Mesenchymal stem cell (in vitro differentiated cells and primary cell): Measurements from ENCODE around the gene OR6C65.
"Not testable (repeated sequence)": the region's sequence is repeated elsewhere in the genome, so short reads cannot be mapped to it uniquely, and the experiment has no call there.

Source experiments
- DNase-seq: peaks from one replicate; pipeline ENCODE4 v3.0.0-alpha.2; 2013
- H2AFZ ChIP-seq: one replicate; pipeline ENCODE4 v1.6.1; 2013; ENCODE audit warnings: low read depth, mild to moderate bottlenecking, control low read depth, inconsistent platforms, low read length, moderate library complexity
- H2AK5ac ChIP-seq: 2 replicates; pipeline ENCODE4 v1.6.1; 2013; ENCODE audit warnings: low read length, moderate library complexity, mild to moderate bottlenecking, inconsistent platforms; ENCODE audit not compliant: severe bottlenecking
- H2BK120ac ChIP-seq: one replicate; pipeline ENCODE4 v1.6.1; 2013; ENCODE audit warnings: low read depth, mild to moderate bottlenecking, inconsistent platforms, low read length, moderate library complexity
- H2BK12ac ChIP-seq, 2 experiments: one replicate each; pipeline ENCODE4 v1.6.1; 2013; ENCODE audit warnings: inconsistent platforms in 2 of 2, low read length in 2 of 2, mild to moderate bottlenecking in 2 of 2, moderate library complexity in 2 of 2, control low read depth in 1 of 2
- H2BK15ac ChIP-seq: one replicate; pipeline ENCODE4 v1.6.1; 2013; ENCODE audit warnings: mild to moderate bottlenecking, low read depth, inconsistent platforms; ENCODE audit not compliant: poor library complexity, severe bottlenecking
- H2BK5ac ChIP-seq: 2 replicates; pipeline ENCODE4 v1.6.1; 2013; ENCODE audit warnings: low read depth, mild to moderate bottlenecking, low read length, control low read depth, inconsistent platforms; ENCODE audit not compliant: poor library complexity, severe bottlenecking
- H3K14ac ChIP-seq, 2 experiments: one replicate each; pipeline ENCODE4 v1.6.1; 2013; ENCODE audit warnings: inconsistent platforms in 2 of 2, low read length in 2 of 2, control low read depth in 1 of 2, mild to moderate bottlenecking in 1 of 2, moderate library complexity in 1 of 2
- H3K18ac ChIP-seq, 2 experiments: one replicate each; pipeline ENCODE4 v1.6.1; 2013; ENCODE audit warnings: inconsistent platforms in 2 of 2, low read length in 2 of 2, control low read depth in 1 of 2, low read depth in 1 of 2, mild to moderate bottlenecking in 1 of 2
- H3K23ac ChIP-seq, 2 experiments: one replicate each; pipeline ENCODE4 v1.6.1; 2013; ENCODE audit warnings: inconsistent platforms in 2 of 2, low read length in 2 of 2, mild to moderate bottlenecking in 2 of 2, moderate library complexity in 2 of 2, control low read depth in 1 of 2
- H3K27ac ChIP-seq: 2 replicates; pipeline ENCODE4 v1.5.1; 2013; ENCODE audit warnings: mild to moderate bottlenecking, moderate library complexity, low read length, control low read depth, inconsistent platforms; ENCODE audit not compliant: poor library complexity, severe bottlenecking
- H3K27me3 ChIP-seq, 2 experiments: 2 replicates each; pipeline versions ENCODE4 v1.6.1 to v1.7.0; 2013; ENCODE audit warnings: low read length in 2 of 2, mild to moderate bottlenecking in 2 of 2, moderate library complexity in 2 of 2, control low read depth in 1 of 2, inconsistent platforms in 1 of 2; ENCODE audit not compliant: control insufficient read depth in 1 of 2, insufficient read depth in 1 of 2
- H3K36me3 ChIP-seq, 2 experiments: 2 replicates each; pipeline versions ENCODE4 v1.6.1 to v1.7.0; 2013; ENCODE audit warnings: low read length in 2 of 2, control low read depth in 1 of 2, inconsistent platforms in 1 of 2, low read depth in 1 of 2, mild to moderate bottlenecking in 1 of 2; ENCODE audit not compliant: insufficient read depth in 2 of 2, control insufficient read depth in 1 of 2
- H3K4ac ChIP-seq, 2 experiments: one replicate each; pipeline ENCODE4 v1.6.1; 2013; ENCODE audit warnings: inconsistent platforms in 2 of 2, low read length in 2 of 2, mild to moderate bottlenecking in 2 of 2, moderate library complexity in 2 of 2, control low read depth in 1 of 2, low read depth in 1 of 2
- H3K4me1 ChIP-seq: 2 replicates; pipeline ENCODE4 v1.6.1; 2013; ENCODE audit warnings: low read depth, low read length, control low read depth; ENCODE audit not compliant: control insufficient read depth, insufficient read depth
- H3K4me2 ChIP-seq: 2 replicates; pipeline ENCODE4 v1.6.1; 2013; ENCODE audit warnings: low read length, mild to moderate bottlenecking, inconsistent platforms; ENCODE audit not compliant: poor library complexity, severe bottlenecking
- H3K4me3 ChIP-seq, 2 experiments: 2 replicates each; pipeline versions ENCODE4 v1.5.1 to v1.7.0; 2013; ENCODE audit warnings: low read length in 2 of 2, mild to moderate bottlenecking in 2 of 2, control low read depth in 1 of 2, low read depth in 1 of 2; ENCODE audit not compliant: insufficient read depth in 1 of 2
- H3K79me1 ChIP-seq: replicated peaks from 2 replicates; pipeline ENCODE4 v1.6.1; 2013; ENCODE audit warnings: mild to moderate bottlenecking, control low read depth, low read length, inconsistent platforms; ENCODE audit not compliant: poor library complexity, severe bottlenecking
- H3K9ac ChIP-seq: 2 replicates; pipeline ENCODE4 v1.7.0; 2013; ENCODE audit warnings: mild to moderate bottlenecking, low read length, moderate library complexity
- H3K9me3 ChIP-seq: 2 replicates; pipeline ENCODE4 v1.7.0; 2013; ENCODE audit warnings: mild to moderate bottlenecking, low read length; ENCODE audit not compliant: control insufficient read depth
- H4K8ac ChIP-seq: one replicate; pipeline ENCODE4 v1.6.1; 2013; ENCODE audit warnings: inconsistent platforms, mild to moderate bottlenecking, low read length, moderate library complexity
- H4K91ac ChIP-seq: one replicate; pipeline ENCODE4 v1.6.1; 2013; ENCODE audit warnings: mild to moderate bottlenecking, low read length, inconsistent platforms
- WGBS: methylation state at CpG from one replicate; pipeline ENCODE4 v1.1.7; 2013; ENCODE audit warnings: mixed read lengths; 5-methylcytosine and 5-hydroxymethylcytosine counted together

Gene OR6C65

GRCh38 chr12:55414396-55414823, 14.1 kb downstream of the OR6C65 start:
- H4K8ac ChIP-seq, H2BK120ac ChIP-seq, H3K4me1 ChIP-seq, H3K9me3 ChIP-seq, H3K36me3 ChIP-seq, H3K9ac ChIP-seq, H3K18ac ChIP-seq, H2BK12ac ChIP-seq, H3K4ac ChIP-seq, DNase-seq, H3K79me1 ChIP-seq, H3K27me3 ChIP-seq, H2AK5ac ChIP-seq, H4K91ac ChIP-seq, H3K14ac ChIP-seq, H3K4me3 ChIP-seq, H3K23ac ChIP-seq, H3K27ac ChIP-seq, H2BK15ac ChIP-seq, H2BK5ac ChIP-seq, H2AFZ ChIP-seq: not testable (repeated sequence)
- peak overlapping the region; percentile 22 for H3K4me2 ChIP-seq
- 39% methylated on average over 7 of the region's 11 CpGs for WGBS

GRCh38 chr12:55414889-55415288, 14.6 kb downstream of the OR6C65 start:
- not testable (repeated sequence) for H3K27ac ChIP-seq, H2BK15ac ChIP-seq, H2BK120ac ChIP-seq, H2AK5ac ChIP-seq, H3K36me3 ChIP-seq, H3K9ac ChIP-seq, H2BK5ac ChIP-seq, H2BK12ac ChIP-seq, H3K14ac ChIP-seq, H3K4me2 ChIP-seq, H3K23ac ChIP-seq, H3K79me1 ChIP-seq, DNase-seq, H3K9me3 ChIP-seq, H3K18ac ChIP-seq, H3K27me3 ChIP-seq, H3K4me1 ChIP-seq, H4K8ac ChIP-seq, H2AFZ ChIP-seq, H3K4me3 ChIP-seq, H3K4ac ChIP-seq, H4K91ac ChIP-seq
- no CpG with 5 or more reads among the region's 34 CpGs for WGBS

- Histone ChIP-seq H2AFZ (no peak overlapping the region), H3K23ac (no peak overlapping the region), H2BK5ac (no peak overlapping the region), H3K27ac (no peak overlapping the region), H3K18ac (no peak overlapping the region), H3K9me3 (no peaks in the 10 kb centered on the region), H3K4ac (no peak overlapping the region), H3K4me3 (no peak overlapping the region), H2BK12ac (no peak overlapping the region), H4K91ac (no peak overlapping the region), H3K14ac (no peak overlapping the region), H3K79me1 (no peaks in the 10 kb centered on the region), H3K4me1 (peaks cover 2% of the 10 kb centered on the region), H3K27me3 (no peaks in the 10 kb centered on the region), H2BK120ac (no peak overlapping the region), H3K9ac (no peak overlapping the region), H2AK5ac (no peak overlapping the region), H3K36me3 (no peaks in the 10 kb centered on the region), H2BK15ac (no peak overlapping the region), H3K4me2 (no peak overlapping the region), H4K8ac (no peak overlapping the region)
- WGBS, result 83% methylated on average over 1 of the region's 1 CpG
- DNase-seq, result no peak
Observed at GRCh38 chr12:55416961-55417360, 16.6 kb downstream of the OR6C65 start.

- H3K23ac ChIP-seq, result no peak overlapping the region
- DNase-seq, result no peak
- 64% methylated on average over 2 of the region's 2 CpGs for WGBS
- H3K4me3 ChIP-seq, result no peak overlapping the region
- no peak overlapping the region for H3K4ac ChIP-seq
- no peak overlapping the region for H2AK5ac ChIP-seq
- peak overlapping the region; percentile 56 for H4K91ac ChIP-seq
- H2BK15ac ChIP-seq, result no peak overlapping the region
- no peak overlapping the region for H2AFZ ChIP-seq
- no peak overlapping the region for H3K27ac ChIP-seq
- no peak overlapping the region for H3K14ac ChIP-seq
- no peak overlapping the region for H2BK5ac ChIP-seq
- H4K8ac ChIP-seq, result no peak overlapping the region
- H3K79me1 ChIP-seq, result no peaks in the 10 kb centered on the region
- H2BK120ac ChIP-seq, result no peak overlapping the region
- no peaks in the 10 kb centered on the region for H3K27me3 ChIP-seq
- no peaks in the 10 kb centered on the region for H3K9me3 ChIP-seq
- H3K4me1 ChIP-seq, result no peaks in the 10 kb centered on the region
- no peaks in the 10 kb centered on the region for H3K36me3 ChIP-seq
- no peak overlapping the region for H3K18ac ChIP-seq
- H3K9ac ChIP-seq, result no peak overlapping the region
- no peak overlapping the region for H2BK12ac ChIP-seq
- no peak overlapping the region for H3K4me2 ChIP-seq
Observed at GRCh38 chr12:55420307-55420962, 20.1 kb downstream of the OR6C65 start.
